Activated T-cell treated with anti-CD3 and anti-CD28 coated beads, Interleukin-2, amount 50 U/mL, for 24 hours (primary cell): ENCODE data around the gene EIF3CL.
A peak's percentile ranks its signal among the peaks of the same experiment; 100 is the strongest.
"Not testable (repeated sequence)": the region's sequence is repeated elsewhere in the genome, so short reads cannot be mapped to it uniquely, and the experiment has no call there.

Experiments
- DNase-seq: peaks from one replicate; pipeline ENCODE4 v3.0.0-alpha.2; 2020
- H3K27ac Mint-ChIP-seq: 2 replicates; pipeline ENCODE4 v1.8.0; 2020; ENCODE audit warnings: mild to moderate bottlenecking, mixed read lengths
- H3K27me3 Mint-ChIP-seq: 2 replicates; pipeline ENCODE4 v1.8.0; 2020; ENCODE audit warnings: mixed read lengths
- H3K36me3 Mint-ChIP-seq: 2 replicates; pipeline ENCODE4 v1.8.0; 2020; ENCODE audit warnings: low read depth, mixed read lengths
- H3K4me1 Mint-ChIP-seq: 2 replicates; pipeline ENCODE4 v1.8.0; 2020; ENCODE audit warnings: low read depth, mixed read lengths
- H3K4me3 Mint-ChIP-seq: 2 replicates; pipeline ENCODE4 v1.8.0; 2020; ENCODE audit warnings: mild to moderate bottlenecking, moderate library complexity, mixed read lengths
- H3K9me3 Mint-ChIP-seq: 2 replicates; pipeline ENCODE4 v1.8.0; 2020; ENCODE audit warnings: mixed read lengths

EIF3CL gene

GRCh38 chr16:28377822-28378221, 25.8 kb downstream of the EIF3CL start:
- not testable (repeated sequence) for H3K4me1 Mint-ChIP-seq, H3K4me3 Mint-ChIP-seq, H3K27me3 Mint-ChIP-seq, H3K9me3 Mint-ChIP-seq, H3K36me3 Mint-ChIP-seq, H3K27ac Mint-ChIP-seq, DNase-seq

GRCh38 chr16:28377108-28377625, 26.5 kb downstream of the EIF3CL start:
- H3K9me3 Mint-ChIP-seq, DNase-seq, H3K4me3 Mint-ChIP-seq, H3K27me3 Mint-ChIP-seq, H3K36me3 Mint-ChIP-seq, H3K4me1 Mint-ChIP-seq, H3K27ac Mint-ChIP-seq: not testable (repeated sequence)

DNA sequence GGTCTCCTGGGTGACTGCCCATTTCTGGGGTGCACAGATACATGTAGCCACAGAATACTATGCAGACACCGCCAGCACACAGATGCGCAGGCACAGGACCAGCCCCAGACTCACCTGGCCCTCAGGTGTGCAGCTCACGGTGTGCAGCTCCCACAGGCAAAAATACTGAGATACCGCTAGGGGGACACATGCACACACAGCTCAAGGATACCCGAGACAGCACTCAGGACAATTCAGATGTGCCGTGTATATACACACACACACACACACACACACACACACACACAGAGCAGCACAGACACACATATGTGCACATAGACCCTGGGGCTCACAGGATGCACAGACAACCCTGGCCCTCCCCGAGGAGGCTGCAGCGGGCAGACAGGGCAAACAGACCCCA, 28.5 kb downstream of the EIF3CL start:
- H3K9me3 Mint-ChIP-seq, H3K27me3 Mint-ChIP-seq, H3K27ac Mint-ChIP-seq, H3K4me3 Mint-ChIP-seq, H3K4me1 Mint-ChIP-seq, DNase-seq, H3K36me3 Mint-ChIP-seq: not testable (repeated sequence)

DNA sequence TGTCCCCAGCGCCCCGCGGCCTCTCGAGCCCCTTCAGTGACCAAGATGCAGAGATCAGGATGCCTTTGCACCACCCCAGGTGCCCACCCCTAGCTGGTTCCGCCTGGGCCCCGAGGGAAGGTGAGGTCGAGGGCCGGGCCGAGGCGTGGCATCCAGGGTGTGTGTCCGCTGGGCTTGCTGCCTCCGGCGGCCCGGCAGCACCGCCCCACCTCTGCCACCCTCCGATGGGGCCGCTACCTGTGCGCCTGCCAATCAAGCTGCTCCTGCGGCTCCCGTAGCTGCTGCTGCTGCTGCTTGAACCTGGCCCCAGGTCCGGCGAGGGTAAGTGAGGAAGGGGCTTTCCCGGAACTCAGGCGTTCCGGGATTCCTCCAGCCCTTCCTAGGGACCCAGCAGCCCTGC, 29.4 kb downstream of the EIF3CL start:
- not testable (repeated sequence) for H3K36me3 Mint-ChIP-seq, DNase-seq, H3K4me1 Mint-ChIP-seq, H3K4me3 Mint-ChIP-seq, H3K9me3 Mint-ChIP-seq, H3K27ac Mint-ChIP-seq, H3K27me3 Mint-ChIP-seq

DNA sequence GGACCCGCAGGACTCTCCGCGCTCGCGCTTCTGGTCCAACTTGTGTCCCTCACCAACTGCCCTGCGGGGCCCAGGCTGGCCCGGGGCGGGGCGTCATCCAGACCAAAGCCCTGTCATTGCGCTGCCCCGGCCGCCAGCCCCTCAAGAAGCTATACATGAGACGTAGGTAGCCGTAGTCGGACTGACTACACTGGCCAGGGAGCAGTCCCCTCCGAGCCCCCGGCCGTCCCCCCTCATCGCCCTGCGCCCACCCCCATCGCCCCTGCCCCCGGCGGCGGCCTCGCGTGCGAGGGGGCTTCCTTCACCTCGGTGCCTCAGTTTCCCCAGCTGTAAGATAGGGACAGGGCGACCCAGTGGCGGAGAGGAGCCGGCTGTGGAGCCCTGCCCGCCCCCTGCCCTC, 35.7 kb downstream of the EIF3CL start:
- H3K36me3 Mint-ChIP-seq, DNase-seq, H3K4me3 Mint-ChIP-seq, H3K27ac Mint-ChIP-seq, H3K9me3 Mint-ChIP-seq, H3K27me3 Mint-ChIP-seq, H3K4me1 Mint-ChIP-seq: not testable (repeated sequence)

- H3K27me3 Mint-ChIP-seq, H3K9me3 Mint-ChIP-seq, H3K27ac Mint-ChIP-seq, H3K4me1 Mint-ChIP-seq, H3K36me3 Mint-ChIP-seq, H3K4me3 Mint-ChIP-seq: not testable (repeated sequence)
- DNase-seq, result peak; percentile 61
These were observed 39.1 kb downstream of the EIF3CL start for GRCh38 chr16:28364268-28365173.

GRCh38 chr16:28363408-28363807, 40.2 kb downstream of the EIF3CL start, which contains the start of gene NPIPB6:
Gene NPIPB6 (minus strand): TSS chr16:28363508. CDS start chr16:28362822, 686 bp downstream.
- not testable (repeated sequence) for H3K9me3 Mint-ChIP-seq

GRCh38 chr16:28362600-28362999, 41.0 kb downstream of the EIF3CL start:
- not testable (repeated sequence) for H3K36me3 Mint-ChIP-seq, H3K4me1 Mint-ChIP-seq, H3K9me3 Mint-ChIP-seq, H3K27me3 Mint-ChIP-seq, DNase-seq, H3K27ac Mint-ChIP-seq, H3K4me3 Mint-ChIP-seq

More at GRCh38 chr16:28363408-28363807, 40.2 kb downstream of the EIF3CL start, which contains the start of gene NPIPB6:
- DNase-seq, H3K27ac Mint-ChIP-seq, H3K36me3 Mint-ChIP-seq, H3K4me3 Mint-ChIP-seq, H3K27me3 Mint-ChIP-seq, H3K4me1 Mint-ChIP-seq: not testable (repeated sequence)

DNA sequence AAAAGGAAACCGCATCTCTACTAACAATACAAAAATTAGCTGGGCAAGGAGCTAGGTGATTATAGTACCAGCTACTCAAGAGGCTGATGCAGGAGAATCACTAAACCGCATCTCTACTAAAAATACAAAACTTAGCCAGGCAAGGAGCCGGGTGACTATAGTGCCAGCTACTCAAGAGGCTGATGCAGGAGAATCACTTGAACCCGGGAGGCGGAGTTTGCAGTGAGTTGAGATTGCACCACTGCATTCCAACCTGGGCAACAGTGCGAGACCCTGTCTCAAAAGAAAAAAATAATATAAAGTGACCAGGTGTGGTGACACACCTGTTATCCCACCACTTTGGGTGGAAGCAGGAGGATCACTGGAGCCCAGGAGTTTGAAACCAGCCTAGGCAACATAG, 65.4 kb downstream of the EIF3CL start:
- H3K36me3 Mint-ChIP-seq, H3K4me3 Mint-ChIP-seq, H3K4me1 Mint-ChIP-seq, H3K27me3 Mint-ChIP-seq, DNase-seq, H3K9me3 Mint-ChIP-seq, H3K27ac Mint-ChIP-seq: not testable (repeated sequence)

DNA sequence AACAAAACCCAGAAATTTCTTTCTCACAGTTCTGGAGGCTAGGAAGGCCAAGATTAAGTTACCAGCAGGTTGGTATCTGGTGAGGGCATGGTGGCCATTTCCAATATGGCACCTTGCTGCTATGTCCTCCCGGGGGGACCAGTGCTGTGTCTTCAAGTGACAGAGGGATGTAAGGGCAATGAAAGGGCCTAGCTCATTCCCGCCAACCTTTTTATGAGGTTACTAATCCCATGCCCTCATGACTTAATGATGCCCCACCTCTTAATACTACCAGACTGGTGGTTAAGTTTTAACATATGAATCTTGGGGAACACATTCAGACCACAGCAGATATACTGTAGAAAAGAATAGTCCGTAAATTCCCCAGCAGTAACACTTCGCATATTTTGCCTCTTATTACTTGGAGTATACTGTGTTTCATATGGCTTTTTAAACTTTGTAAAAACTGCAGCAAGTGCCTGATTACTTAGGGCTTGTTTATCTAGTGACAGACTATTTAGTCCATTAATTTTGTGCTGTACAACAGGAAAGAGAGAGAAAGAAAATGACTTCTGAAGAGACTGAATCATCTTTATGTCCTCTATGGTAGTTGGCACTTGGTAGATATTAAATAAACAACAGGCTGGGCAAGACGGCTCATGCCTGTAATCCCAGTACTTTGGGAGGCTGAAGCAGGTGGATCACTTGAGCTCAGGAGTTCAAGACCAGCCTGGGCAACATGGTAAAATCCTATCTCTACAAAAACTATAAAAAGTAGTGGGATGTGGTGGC, 66.5 kb downstream of the EIF3CL start:
- not testable (repeated sequence) for H3K9me3 Mint-ChIP-seq, H3K27me3 Mint-ChIP-seq, H3K4me1 Mint-ChIP-seq, H3K36me3 Mint-ChIP-seq, DNase-seq, H3K27ac Mint-ChIP-seq, H3K4me3 Mint-ChIP-seq

DNA sequence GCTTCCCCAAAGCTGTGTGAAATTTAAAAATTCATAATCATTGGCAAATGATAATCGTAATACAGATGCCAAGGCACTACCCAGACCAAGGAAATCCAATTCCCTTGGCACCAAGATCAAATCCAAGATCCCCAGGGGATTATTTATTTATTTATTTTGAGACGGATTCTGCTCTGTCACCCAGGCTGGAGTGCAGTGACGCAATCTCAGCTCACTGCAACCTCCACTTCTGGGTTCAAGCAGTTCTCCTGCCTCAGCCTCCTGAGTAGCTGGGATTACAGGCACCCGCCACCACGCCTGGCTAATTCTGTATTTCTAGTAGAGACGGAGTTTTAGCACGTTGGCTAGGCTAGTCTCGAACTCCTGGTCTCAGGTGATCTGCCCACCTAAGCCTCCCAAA, 68.0 kb downstream of the EIF3CL start:
- H3K27me3 Mint-ChIP-seq, H3K4me3 Mint-ChIP-seq, DNase-seq, H3K27ac Mint-ChIP-seq, H3K4me1 Mint-ChIP-seq, H3K9me3 Mint-ChIP-seq, H3K36me3 Mint-ChIP-seq: not testable (repeated sequence)

DNA sequence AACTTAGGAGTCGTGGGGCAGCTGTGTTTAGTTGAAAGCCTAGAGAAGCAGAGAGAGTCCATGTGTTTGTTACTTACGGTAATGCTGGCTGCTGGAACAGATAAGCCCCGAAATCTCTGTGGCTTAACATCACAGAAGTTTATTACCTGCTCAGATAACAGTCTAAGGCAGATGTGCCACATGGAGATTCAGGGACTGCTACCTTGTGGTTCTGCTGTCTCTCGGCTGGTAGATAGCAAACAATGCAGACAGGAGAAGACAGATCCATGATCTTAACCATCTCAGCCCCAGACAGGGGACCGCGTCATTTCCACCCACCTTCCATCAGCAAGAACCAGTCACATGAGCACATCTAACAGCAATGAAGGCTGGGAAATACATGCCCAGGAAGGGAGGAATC, 71.0 kb downstream of the EIF3CL start:
- not testable (repeated sequence) for H3K4me1 Mint-ChIP-seq, H3K9me3 Mint-ChIP-seq, H3K4me3 Mint-ChIP-seq, H3K36me3 Mint-ChIP-seq, H3K27me3 Mint-ChIP-seq, DNase-seq, H3K27ac Mint-ChIP-seq

GRCh38 chr16:28330981-28331380, 72.7 kb downstream of the EIF3CL start:
- not testable (repeated sequence) for H3K4me1 Mint-ChIP-seq, H3K27me3 Mint-ChIP-seq, H3K36me3 Mint-ChIP-seq, H3K9me3 Mint-ChIP-seq, DNase-seq, H3K27ac Mint-ChIP-seq, H3K4me3 Mint-ChIP-seq

DNA sequence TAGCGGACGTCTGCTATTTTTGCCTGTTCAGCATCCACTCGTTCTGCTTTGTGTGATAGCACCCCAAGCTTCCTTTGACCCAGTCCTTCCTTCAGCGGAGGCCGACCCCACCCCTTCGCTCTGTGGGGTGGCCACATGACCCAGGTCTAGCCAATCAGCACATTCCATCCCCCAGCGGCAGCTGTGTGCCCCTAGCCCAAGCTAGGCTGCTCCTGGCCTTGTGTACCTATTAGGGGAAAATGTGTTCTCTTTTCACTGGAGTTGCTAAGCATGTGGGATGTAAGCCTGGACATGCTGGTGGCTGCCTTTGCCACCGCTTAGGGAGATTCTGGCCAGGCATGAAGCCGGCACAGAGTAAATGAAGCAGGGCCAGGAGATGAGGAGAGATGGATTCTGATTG, 73.4 kb downstream of the EIF3CL start:
- H3K36me3 Mint-ChIP-seq, DNase-seq, H3K4me3 Mint-ChIP-seq, H3K27ac Mint-ChIP-seq, H3K27me3 Mint-ChIP-seq, H3K9me3 Mint-ChIP-seq, H3K4me1 Mint-ChIP-seq: not testable (repeated sequence)
